ENCODE results near the gene KLKB1. TPM values are rescaled to one million over a fixed set of nuclear protein-coding genes. Genes with fewer than 3 reads are reported as not detected.
"Not testable (repeated sequence)": the region's sequence is repeated elsewhere in the genome, so short reads cannot be mapped to it uniquely, and the experiment has no call there.

Gene KLKB1
- total RNA-seq, 6 experiments from 2014 or later = 48.1 to 130 (median 75.8) TPM

DNA sequence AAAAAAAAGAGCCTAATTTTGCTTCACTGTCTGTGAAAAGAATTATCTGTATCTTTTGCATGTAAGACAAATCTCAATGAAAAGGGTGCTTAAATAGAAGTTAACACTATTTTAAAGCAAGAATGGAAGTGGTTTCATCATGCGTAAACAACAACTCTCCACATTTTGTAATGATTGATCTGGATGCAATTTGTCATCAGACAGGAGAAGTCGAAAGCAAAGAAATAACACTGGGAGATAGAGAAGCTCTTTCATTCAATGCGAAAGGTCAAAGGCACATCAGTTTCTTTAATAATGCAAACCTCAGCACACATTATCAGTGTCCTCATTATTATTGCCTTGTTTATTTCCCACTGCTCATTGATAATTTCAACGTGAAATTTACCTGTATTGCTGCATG, 8.8 kb downstream of the KLKB1 start:
- Histone ChIP-seq H3K9me3 (no peaks in the 10 kb centered on the region), H3K4me1 (peaks cover 0 to 24% (median 9%) of the 10 kb centered on the region in 4 donors), H3K27ac (peak overlapping the region in 2 of 3 donors; percentile 15 to 30), H3K36me3 (peaks cover 0 to 38% (median 18%) of the 10 kb centered on the region in 4 donors), H3K4me3 (no peak overlapping the region), H3K27me3 (no peaks in the 10 kb centered on the region)
- DNase-seq (no peak), ATAC-seq (peak; percentile 72 to 89 (median 85))
- intact Hi-C loops (cut with DNase I) = no loop called here
- 37% methylated on average over 4 of the region's 4 CpGs for WGBS (ENCODE audit: insufficient coverage, low coverage, low lambda C conversion rate, missing lambda C conversion rate)
- TF ChIP-seq, protein P1, sequence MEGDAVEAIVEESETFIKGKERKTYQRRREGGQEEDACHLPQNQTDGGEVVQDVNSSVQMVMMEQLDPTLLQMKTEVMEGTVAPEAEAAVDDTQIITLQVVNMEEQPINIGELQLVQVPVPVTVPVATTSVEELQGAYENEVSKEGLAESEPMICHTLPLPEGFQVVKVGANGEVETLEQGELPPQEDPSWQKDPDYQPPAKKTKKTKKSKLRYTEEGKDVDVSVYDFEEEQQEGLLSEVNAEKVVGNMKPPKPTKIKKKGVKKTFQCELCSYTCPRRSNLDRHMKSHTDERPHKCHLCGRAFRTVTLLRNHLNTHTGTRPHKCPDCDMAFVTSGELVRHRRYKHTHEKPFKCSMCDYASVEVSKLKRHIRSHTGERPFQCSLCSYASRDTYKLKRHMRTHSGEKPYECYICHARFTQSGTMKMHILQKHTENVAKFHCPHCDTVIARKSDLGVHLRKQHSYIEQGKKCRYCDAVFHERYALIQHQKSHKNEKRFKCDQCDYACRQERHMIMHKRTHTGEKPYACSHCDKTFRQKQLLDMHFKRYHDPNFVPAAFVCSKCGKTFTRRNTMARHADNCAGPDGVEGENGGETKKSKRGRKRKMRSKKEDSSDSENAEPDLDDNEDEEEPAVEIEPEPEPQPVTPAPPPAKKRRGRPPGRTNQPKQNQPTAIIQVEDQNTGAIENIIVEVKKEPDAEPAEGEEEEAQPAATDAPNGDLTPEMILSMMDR (IDR thresholded peaks at IDR 0.05) = no peak
- no peak for TF ChIP-seq POLR2A (IDR thresholded peaks at IDR 0.05)

DNA sequence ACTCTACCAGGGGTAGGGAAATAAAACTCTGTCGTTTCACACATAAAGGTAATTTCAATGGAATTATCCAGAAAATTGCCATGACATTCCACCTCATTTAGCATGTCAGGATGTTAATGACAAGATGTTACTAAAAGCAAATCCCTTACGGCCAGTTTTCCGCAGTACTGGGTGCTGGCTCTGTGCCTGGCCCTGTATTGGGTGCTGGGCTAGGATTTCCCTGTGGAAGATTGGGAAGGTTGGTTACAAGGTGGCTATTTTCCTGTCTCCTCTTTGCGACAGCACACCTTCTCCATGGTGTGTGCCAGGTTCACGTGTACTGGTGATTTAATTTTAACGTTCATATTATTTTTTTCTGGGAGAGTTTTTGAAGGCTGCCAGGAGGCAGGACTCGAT, 13.1 kb downstream of the KLKB1 start:
- Histone ChIP-seq H3K4me3 (no peak overlapping the region), H3K36me3 (peaks cover 0 to 32% (median 12%) of the 10 kb centered on the region in 4 donors), H3K27ac (no peak overlapping the region), H3K9me3 (no peaks in the 10 kb centered on the region), H3K4me1 (peaks cover 0 to 9% (median 0%) of the 10 kb centered on the region in 4 donors), H3K27me3 (no peaks in the 10 kb centered on the region)
- ATAC-seq (no peak), DNase-seq (no peak)
- intact Hi-C loops (cut with DNase I) = no loop called here
- 76% methylated on average over 6 of the region's 7 CpGs for WGBS (ENCODE audit: insufficient coverage, low coverage, low lambda C conversion rate, missing lambda C conversion rate)
- TF ChIP-seq POLR2A (IDR thresholded peaks at IDR 0.05) = no peak
- TF ChIP-seq, protein P1 (IDR thresholded peaks at IDR 0.05) = no peak

DNA sequence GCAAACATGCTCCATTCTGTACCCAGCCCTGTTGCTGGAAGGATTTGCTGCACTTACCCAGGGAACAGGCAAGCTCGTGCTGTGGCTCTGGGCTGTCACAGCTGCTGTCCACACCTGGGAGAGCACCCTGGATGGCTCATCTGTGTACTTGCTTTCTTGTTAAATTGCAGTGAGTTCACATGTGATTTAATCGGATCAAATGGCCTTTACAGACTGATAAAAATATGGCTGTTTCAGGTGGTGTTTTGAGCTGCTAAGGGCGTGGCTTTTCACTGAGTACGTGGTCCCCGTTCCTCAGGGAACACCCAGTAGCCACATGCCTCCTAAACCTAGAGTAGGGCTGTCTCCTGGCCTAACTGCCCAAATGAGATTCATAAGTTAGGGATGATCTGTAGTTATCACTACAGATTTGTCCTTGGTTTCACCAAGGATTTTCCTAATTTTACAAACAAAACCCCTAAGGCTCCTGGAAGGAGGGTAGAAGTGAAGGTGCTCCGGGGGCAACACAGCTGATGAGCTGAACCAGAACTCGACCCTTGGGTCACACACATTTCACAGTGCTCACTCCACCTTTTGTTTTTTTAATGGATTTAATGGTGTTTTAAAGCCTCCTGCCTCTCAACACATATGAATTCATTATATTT, 13.7 kb downstream of the KLKB1 start:
- peaks cover 0 to 32% (median 12%) of the 10 kb centered on the region in 4 donors for H3K36me3 ChIP-seq
- H3K27ac ChIP-seq = no peak overlapping the region
- no peak for ATAC-seq

DNA sequence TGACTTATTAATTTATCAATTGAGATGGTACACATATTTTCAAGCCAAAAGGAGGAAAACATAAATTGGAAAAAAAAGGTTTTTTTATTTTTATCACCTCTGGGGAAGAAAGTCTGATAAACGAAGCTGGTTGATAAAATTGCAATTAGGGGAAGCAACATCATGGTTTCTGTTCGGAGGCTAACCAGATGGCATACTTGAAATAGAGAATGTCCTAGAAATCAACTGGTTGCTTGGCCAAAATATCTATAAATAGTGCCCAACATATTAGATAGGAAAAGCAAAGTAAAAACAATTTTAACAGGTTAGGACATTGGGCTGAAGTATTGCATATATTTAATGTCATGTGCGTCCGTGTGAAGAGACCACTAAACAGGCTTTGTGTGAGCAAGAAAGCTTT, 14.3 kb downstream of the KLKB1 start:
- 80% methylated on average over 4 of the region's 4 CpGs for WGBS (ENCODE audit: insufficient coverage, low coverage, low lambda C conversion rate, missing lambda C conversion rate)
- Histone ChIP-seq H3K36me3 (peaks cover 0 to 32% (median 12%) of the 10 kb centered on the region in 4 donors), H3K4me3 (no peak overlapping the region), H3K27ac (no peak overlapping the region), H3K4me1 (peaks cover 0 to 3% (median 0%) of the 10 kb centered on the region in 4 donors), H3K9me3 (no peaks in the 10 kb centered on the region), H3K27me3 (no peaks in the 10 kb centered on the region)
- no peak for TF ChIP-seq POLR2A (IDR thresholded peaks at IDR 0.05)
- TF ChIP-seq, protein P1 (IDR thresholded peaks at IDR 0.05) = no peak
- no peak for ATAC-seq
- intact Hi-C loops (cut with DNase I) = no loop called here
- DNase-seq = no peak

More for the DNA sequence above, 13.7 kb downstream of the KLKB1 start:
- WGBS (ENCODE audit: insufficient coverage, low coverage, low lambda C conversion rate, missing lambda C conversion rate) = 88% methylated on average over 3 of the region's 7 CpGs
- Histone ChIP-seq H3K9me3 (no peaks in the 10 kb centered on the region), H3K27me3 (no peaks in the 10 kb centered on the region), H3K4me3 (no peak overlapping the region), H3K4me1 (peaks cover 0 to 9% (median 0%) of the 10 kb centered on the region in 4 donors)
- intact Hi-C loops (cut with DNase I) = no loop called here
- DNase-seq = no peak
- no peak for TF ChIP-seq POLR2A (IDR thresholded peaks at IDR 0.05)
- TF ChIP-seq, protein P1 (IDR thresholded peaks at IDR 0.05) = no peak

DNA sequence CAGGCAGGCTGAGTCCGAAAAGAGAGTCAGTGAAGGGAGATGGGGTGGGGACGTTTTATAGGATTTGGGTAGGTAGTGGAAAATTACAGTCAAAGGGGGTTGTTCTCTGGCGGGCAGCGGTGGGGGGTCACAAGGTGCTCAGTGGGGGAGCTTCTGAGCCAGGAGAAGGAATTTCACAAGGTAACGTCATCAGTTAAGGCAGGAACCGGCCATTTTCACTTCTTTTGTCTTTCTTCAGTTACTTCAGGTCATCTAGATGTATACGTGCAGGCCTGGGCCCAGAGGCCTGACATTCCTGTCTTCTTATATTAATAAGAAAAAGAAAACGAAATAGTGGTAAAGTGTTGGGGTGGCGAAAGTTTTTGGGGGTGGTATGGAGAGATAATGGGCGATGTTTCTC, 14.7 kb downstream of the KLKB1 start:
- H3K9me3 ChIP-seq; DNase-seq; H3K4me3 ChIP-seq; H3K27me3 ChIP-seq; H3K27ac ChIP-seq; H3K4me1 ChIP-seq; intact Hi-C loops (cut with DNase I); ATAC-seq: not testable (repeated sequence)
- WGBS (ENCODE audit: insufficient coverage, low coverage, low lambda C conversion rate, missing lambda C conversion rate) = 79% methylated on average over 9 of the region's 10 CpGs
- H3K36me3 ChIP-seq = peaks cover 0 to 30% (median 12%) of the 10 kb centered on the region in 4 donors

All from right lobe of liver (tissue), 6 donors.